Stomach (tissue), 19 donors: ENCODE measurements around the gene TMEM154. TPM values are rescaled to one million over a fixed set of nuclear protein-coding genes. Genes with fewer than 3 reads are reported as not detected.
A peak's percentile ranks its signal among the peaks of the same experiment; 100 is the strongest.

Source experiments
- DNase-seq, 2 donors: peaks; one replicate each; pipeline versions ENCODE4 v3.0.0 to v3.0.0-alpha.2; 2013 to 2019
- H3K27ac ChIP-seq, 5 donors: fragments of 200-600 bp in 4 of 5; sonication (generic) in 4 of 5; one replicate each; pipeline ENCODE4 v1.5.1; 2013 to 2019; ENCODE audit warnings: mild to moderate bottlenecking in 1 of 5, moderate library complexity in 1 of 5
- H3K27me3 ChIP-seq, 3 donors: fragments of 200-600 bp; sonication (generic); one replicate each; pipeline ENCODE4 v1.5.1; 2017 to 2019; ENCODE audit warnings: mixed run types in 1 of 3
- H3K36me3 ChIP-seq, 4 donors: fragments of 200-600 bp; sonication (generic); 1 replicate in 3 of 4; 2 replicates in 1 of 4; pipeline ENCODE4 v1.5.1; 2016 to 2019
- H3K4me1 ChIP-seq, 4 donors: fragments of 200-600 bp; sonication (generic); one replicate each; pipeline ENCODE4 v1.5.1; 2016 to 2019
- H3K4me3 ChIP-seq, 4 donors: fragments of 200-600 bp; sonication (generic) in 3 of 4; one replicate each; pipeline ENCODE4 v1.5.1; 2016 to 2019; ENCODE audit warnings: mild to moderate bottlenecking in 1 of 4
- H3K9me3 ChIP-seq, 4 donors: fragments of 200-600 bp; sonication (generic); one replicate each; pipeline ENCODE4 v1.5.1; 2016 to 2019
- CTCF ChIP-seq, 7 experiments: fragments of 450-650 bp in 4 of 7; fragments of 200-600 bp in 3 of 7; sonication (generic) in 3 of 7; IDR thresholded peaks; one replicate each; pipeline ENCODE4 v1.5.1; 2016 to 2019; ENCODE audit warnings: antibody characterized with exemption in 7 of 7, control low read depth in 2 of 7, mild to moderate bottlenecking in 1 of 7
- EP300 ChIP-seq: sonication (generic); formaldehyde crosslinking; IDR thresholded peaks from one replicate; pipeline ENCODE4 v1.6.1; 2017; ENCODE audit warnings: antibody characterized with exemption
- POLR2A ChIP-seq, 4 donors: fragments of 450-650 bp; IDR thresholded peaks; one replicate each; pipeline ENCODE4 v1.6.1; 2016; ENCODE audit warnings: antibody characterized with exemption in 4 of 4, control low read depth in 2 of 4, mild to moderate bottlenecking in 1 of 4, moderate library complexity in 1 of 4
- POLR2AphosphoS5 ChIP-seq, 3 donors: sonication (generic); formaldehyde crosslinking; IDR thresholded peaks; one replicate each; pipeline ENCODE4 v1.6.1; 2016; ENCODE audit warnings: antibody characterized with exemption in 3 of 3
- WGBS, 5 donors: extraction: QIAGEN DNeasy Blood & Tissue Kit in 3 of 5; methylation state at CpG; one replicate each; pipeline versions ENCODE4 v1.1.5 to v1.1.7; 2013 to 2018; 5-methylcytosine and 5-hydroxymethylcytosine counted together
- intact Hi-C: fragments of 100-400 bp; cut with DNase I; formaldehyde crosslinking; loops from one replicate; pipeline ENCODE4 v1.15.1; 2023; ENCODE audit warnings: low total_unique reads
- long read RNA-seq, 10 donors: transcript quantifications; one replicate each; lab custom pipeline, GENCODE V29; 2026
- polyA plus RNA-seq, 3 donors: library from polyadenylated mRNA; stranded (reverse); fragments of 200-250 nt; gene quantifications; one replicate each; pipeline ENCODE4 v1.2.3, GENCODE V29; 2013
- total RNA-seq, 5 donors: library from RNA; depleted of rRNA; stranded (reverse); fragments of >200 nt; gene quantifications; one replicate each; pipeline versions ENCODE4 v1.1.0 to v1.2.3, GENCODE V29; 2014 to 2016
- donor health status: healthy with polysubstance abuse.
- donor health status: Bipolar disorder and iron deficiency.
- donor health status: healthy.

Gene TMEM154
- total RNA-seq (1 to 10 TPM in 2 of 5 donors, under 1 TPM in 3; under 0.01 to 5.5 (median 0.58) TPM), polyA plus RNA-seq (1 to 10 TPM in 1 of 3 donors, under 1 TPM in 2; 0.46 to 3.8 (median 0.81) TPM)
- long read RNA-seq, donor 1: 0 reads
- long read RNA-seq, donor 2: 0 reads
- long read RNA-seq, donor 3: 0 reads
- long read RNA-seq, donor 4: 0 reads
- long read RNA-seq, donor 5: 0 reads
- long read RNA-seq, donor 6, full-length matches to known transcripts: 1 of 1 reads
- long read RNA-seq, donor 6, partial matches to known transcripts: 0 of 1 reads
- long read RNA-seq, donor 6, other reads (novel, unspliced or antisense): 0 of 1 reads
- long read RNA-seq, donor 7: 0 reads
- long read RNA-seq, donor 8, full-length matches to known transcripts: 1 of 1 reads
- long read RNA-seq, donor 8, partial matches to known transcripts: 0 of 1 reads
- long read RNA-seq, donor 8, other reads (novel, unspliced or antisense): 0 of 1 reads
- long read RNA-seq, donor 9: 0 reads
- long read RNA-seq, donor 10: 0 reads

GRCh38 chr4:152679414-152680281 is at the start of gene TMEM154:
Gene TMEM154 (minus strand): TSS chr4:152679997. CDS start chr4:152679933, 64 bp downstream.
- Histone ChIP-seq H3K4me1 (peaks cover 0 to 19% (median 12%) of the 10 kb centered on the region in 4 donors), H3K36me3 (no peaks in the 10 kb centered on the region), H3K9me3 (no peaks in the 10 kb centered on the region), H3K27ac (peak within 1 kb of the TSS in 4 of 5 donors; percentile 54 to 76 (median 61)), H3K27me3 (no peaks in the 10 kb centered on the region), H3K4me3 (peak within 1 kb of the TSS; percentile 37 to 57 (median 48))
- DNase-seq: peak; percentile 67 to 84
- TF ChIP-seq POLR2AphosphoS5 (IDR thresholded peaks at IDR 0.05): peak in 2 of 3 donors; percentile 77 to 84
- TF ChIP-seq EP300: no peak
- 5 to 10% (median 8%) methylated on average over 31 to 32 of the region's 32 CpGs for WGBS, 5 donors
- intact Hi-C loops: no loop called here

GRCh38 chr4:152729466-152729865 is 49.7 kb upstream of the TMEM154 start:
- no peaks in the 10 kb centered on the region for H3K27me3 ChIP-seq
- 29 to 38% (median 31%) methylated on average over 2 of the region's 2 CpGs for WGBS, 5 donors
- H3K27ac ChIP-seq: no peak overlapping the region
- DNase-seq: no peak
- no peak overlapping the region for H3K4me3 ChIP-seq
- H3K36me3 ChIP-seq: no peaks in the 10 kb centered on the region
- no peaks in the 10 kb centered on the region for H3K4me1 ChIP-seq
- H3K9me3 ChIP-seq: no peaks in the 10 kb centered on the region
- TF ChIP-seq POLR2AphosphoS5 (IDR thresholded peaks at IDR 0.05) (no peak), EP300 (no peak), CTCF (IDR thresholded peaks at IDR 0.05) (no peak), POLR2A (IDR thresholded peaks at IDR 0.05) (no peak)
- intact Hi-C loops: no loop called here

GRCh38 chr4:152728343-152728742 is 48.5 kb upstream of the TMEM154 start:
- intact Hi-C loops: no loop called here
- Histone ChIP-seq H3K36me3 (no peaks in the 10 kb centered on the region), H3K4me1 (no peaks in the 10 kb centered on the region), H3K9me3 (no peaks in the 10 kb centered on the region), H3K4me3 (no peak overlapping the region), H3K27me3 (no peaks in the 10 kb centered on the region), H3K27ac (no peak overlapping the region)
- DNase-seq: no peak
- no peak for TF ChIP-seq POLR2A (IDR thresholded peaks at IDR 0.05)
- no peak for TF ChIP-seq POLR2AphosphoS5 (IDR thresholded peaks at IDR 0.05)
- no peak for TF ChIP-seq EP300
- no peak for TF ChIP-seq CTCF (IDR thresholded peaks at IDR 0.05)
- WGBS, 5 donors: 69 to 97% (median 94%) methylated on average over 1 of the region's 1 CpG

- Histone ChIP-seq H3K27ac (no peak overlapping the region), H3K4me1 (no peaks in the 10 kb centered on the region), H3K36me3 (no peaks in the 10 kb centered on the region), H3K27me3 (no peaks in the 10 kb centered on the region), H3K4me3 (no peak overlapping the region), H3K9me3 (no peaks in the 10 kb centered on the region)
- 33 to 62% (median 53%) methylated on average over 1 of the region's 1 CpG for WGBS, 5 donors
- intact Hi-C loops: no loop called here
- TF ChIP-seq POLR2AphosphoS5 (IDR thresholded peaks at IDR 0.05) (no peak), POLR2A (IDR thresholded peaks at IDR 0.05) (no peak), CTCF (IDR thresholded peaks at IDR 0.05) (no peak), EP300 (no peak)
- no peak for DNase-seq
Observed at GRCh38 chr4:152727784-152728183, 48.0 kb upstream of the TMEM154 start.
